H1 (cell line): ENCODE results near the gene ERH. TPM values are rescaled to one million over a fixed set of nuclear protein-coding genes. Genes with fewer than 3 reads are reported as not detected.

Experiments used
- ASH2L ChIP-seq: fragments of 200-600, 300-600 bp; sonication (generic); IDR thresholded peaks from one replicate; pipeline ENCODE4 v1.7.1; 2017; ENCODE audit warnings: low read length
- BRCA1 ChIP-seq: IDR thresholded peaks from 2 replicates; pipeline ENCODE4 v1.6.1; 2012; ENCODE audit warnings: low read depth, low read length, improper control_type of control experiment
- EP300 ChIP-seq, 2 experiments: IDR thresholded peaks; 1 replicate in 1 of 2; 2 replicates in 1 of 2; pipeline ENCODE4 v1.6.1; 2011 to 2012; ENCODE audit warnings: low read depth in 2 of 2, low read length in 2 of 2, mild to moderate bottlenecking in 2 of 2, borderline replicate concordance in 1 of 2, inconsistent platforms in 1 of 2, moderate library complexity in 1 of 2
- GABPA ChIP-seq: IDR thresholded peaks from 2 replicates; pipeline ENCODE4 v1.6.1; 2011; ENCODE audit warnings: mild to moderate bottlenecking, low read length, moderate library complexity, borderline replicate concordance; ENCODE audit not compliant: insufficient read depth
- JUN ChIP-seq: IDR thresholded peaks from 2 replicates; pipeline ENCODE4 v1.6.1; 2011; ENCODE audit warnings: low read depth, mild to moderate bottlenecking, improper control_type of control experiment, low read length
- JUND ChIP-seq: IDR thresholded peaks from 2 replicates; pipeline ENCODE4 v1.6.1; 2011; ENCODE audit warnings: mild to moderate bottlenecking, improper control_type of control experiment, low read length
- NANOG ChIP-seq: IDR thresholded peaks from 2 replicates; pipeline ENCODE4 v1.6.1; 2011; ENCODE audit warnings: low read length, low read depth, mild to moderate bottlenecking, inconsistent platforms; ENCODE audit not compliant: insufficient read depth, poor library complexity, severe bottlenecking
- polyA plus RNA-seq, 7 experiments: library from polyadenylated mRNA; depleted of rRNA in 3 of 7; stranded (reverse) in 5 of 7; unstranded in 2 of 7; fragments of >200 nt in 5 of 7; fragments of 200-250 nt in 2 of 7; gene quantifications; 1 replicate in 5 of 7; 2 replicates in 1 of 7; 4 replicates in 1 of 7; pipeline versions ENCODE4 v1.2.1 to v1.2.3, GENCODE V29; 2011 to 2013; ENCODE audit warnings: missing spikeins in 2 of 7, mixed read lengths in 2 of 7
- total RNA-seq: library from RNA; stranded (reverse); fragmentation: NEBNext Ultra II Directional; extraction: Animal tissue kit (Norgen Biotek cat#: 25700); gene quantifications from 2 replicates; pipeline ENCODE4 v1.2.1, GENCODE V29; 2021
- TF ChIP-seq, protein P1 (sequence below): fragments of 300-600 bp; sonication (generic); IDR thresholded peaks from 2 replicates; pipeline ENCODE4 v1.7.1; 2012; ENCODE audit warnings: low read length, moderate library complexity, mild to moderate bottlenecking, inconsistent platforms; ENCODE audit not compliant: insufficient replicate concordance

The ERH gene
- total and polyA plus RNA-seq, 2 of the 8 experiments (the other 6 are each of a cell fraction or from before 2014, with no cell fraction given), result 329 to 454 TPM

- TF ChIP-seq, protein P1, sequence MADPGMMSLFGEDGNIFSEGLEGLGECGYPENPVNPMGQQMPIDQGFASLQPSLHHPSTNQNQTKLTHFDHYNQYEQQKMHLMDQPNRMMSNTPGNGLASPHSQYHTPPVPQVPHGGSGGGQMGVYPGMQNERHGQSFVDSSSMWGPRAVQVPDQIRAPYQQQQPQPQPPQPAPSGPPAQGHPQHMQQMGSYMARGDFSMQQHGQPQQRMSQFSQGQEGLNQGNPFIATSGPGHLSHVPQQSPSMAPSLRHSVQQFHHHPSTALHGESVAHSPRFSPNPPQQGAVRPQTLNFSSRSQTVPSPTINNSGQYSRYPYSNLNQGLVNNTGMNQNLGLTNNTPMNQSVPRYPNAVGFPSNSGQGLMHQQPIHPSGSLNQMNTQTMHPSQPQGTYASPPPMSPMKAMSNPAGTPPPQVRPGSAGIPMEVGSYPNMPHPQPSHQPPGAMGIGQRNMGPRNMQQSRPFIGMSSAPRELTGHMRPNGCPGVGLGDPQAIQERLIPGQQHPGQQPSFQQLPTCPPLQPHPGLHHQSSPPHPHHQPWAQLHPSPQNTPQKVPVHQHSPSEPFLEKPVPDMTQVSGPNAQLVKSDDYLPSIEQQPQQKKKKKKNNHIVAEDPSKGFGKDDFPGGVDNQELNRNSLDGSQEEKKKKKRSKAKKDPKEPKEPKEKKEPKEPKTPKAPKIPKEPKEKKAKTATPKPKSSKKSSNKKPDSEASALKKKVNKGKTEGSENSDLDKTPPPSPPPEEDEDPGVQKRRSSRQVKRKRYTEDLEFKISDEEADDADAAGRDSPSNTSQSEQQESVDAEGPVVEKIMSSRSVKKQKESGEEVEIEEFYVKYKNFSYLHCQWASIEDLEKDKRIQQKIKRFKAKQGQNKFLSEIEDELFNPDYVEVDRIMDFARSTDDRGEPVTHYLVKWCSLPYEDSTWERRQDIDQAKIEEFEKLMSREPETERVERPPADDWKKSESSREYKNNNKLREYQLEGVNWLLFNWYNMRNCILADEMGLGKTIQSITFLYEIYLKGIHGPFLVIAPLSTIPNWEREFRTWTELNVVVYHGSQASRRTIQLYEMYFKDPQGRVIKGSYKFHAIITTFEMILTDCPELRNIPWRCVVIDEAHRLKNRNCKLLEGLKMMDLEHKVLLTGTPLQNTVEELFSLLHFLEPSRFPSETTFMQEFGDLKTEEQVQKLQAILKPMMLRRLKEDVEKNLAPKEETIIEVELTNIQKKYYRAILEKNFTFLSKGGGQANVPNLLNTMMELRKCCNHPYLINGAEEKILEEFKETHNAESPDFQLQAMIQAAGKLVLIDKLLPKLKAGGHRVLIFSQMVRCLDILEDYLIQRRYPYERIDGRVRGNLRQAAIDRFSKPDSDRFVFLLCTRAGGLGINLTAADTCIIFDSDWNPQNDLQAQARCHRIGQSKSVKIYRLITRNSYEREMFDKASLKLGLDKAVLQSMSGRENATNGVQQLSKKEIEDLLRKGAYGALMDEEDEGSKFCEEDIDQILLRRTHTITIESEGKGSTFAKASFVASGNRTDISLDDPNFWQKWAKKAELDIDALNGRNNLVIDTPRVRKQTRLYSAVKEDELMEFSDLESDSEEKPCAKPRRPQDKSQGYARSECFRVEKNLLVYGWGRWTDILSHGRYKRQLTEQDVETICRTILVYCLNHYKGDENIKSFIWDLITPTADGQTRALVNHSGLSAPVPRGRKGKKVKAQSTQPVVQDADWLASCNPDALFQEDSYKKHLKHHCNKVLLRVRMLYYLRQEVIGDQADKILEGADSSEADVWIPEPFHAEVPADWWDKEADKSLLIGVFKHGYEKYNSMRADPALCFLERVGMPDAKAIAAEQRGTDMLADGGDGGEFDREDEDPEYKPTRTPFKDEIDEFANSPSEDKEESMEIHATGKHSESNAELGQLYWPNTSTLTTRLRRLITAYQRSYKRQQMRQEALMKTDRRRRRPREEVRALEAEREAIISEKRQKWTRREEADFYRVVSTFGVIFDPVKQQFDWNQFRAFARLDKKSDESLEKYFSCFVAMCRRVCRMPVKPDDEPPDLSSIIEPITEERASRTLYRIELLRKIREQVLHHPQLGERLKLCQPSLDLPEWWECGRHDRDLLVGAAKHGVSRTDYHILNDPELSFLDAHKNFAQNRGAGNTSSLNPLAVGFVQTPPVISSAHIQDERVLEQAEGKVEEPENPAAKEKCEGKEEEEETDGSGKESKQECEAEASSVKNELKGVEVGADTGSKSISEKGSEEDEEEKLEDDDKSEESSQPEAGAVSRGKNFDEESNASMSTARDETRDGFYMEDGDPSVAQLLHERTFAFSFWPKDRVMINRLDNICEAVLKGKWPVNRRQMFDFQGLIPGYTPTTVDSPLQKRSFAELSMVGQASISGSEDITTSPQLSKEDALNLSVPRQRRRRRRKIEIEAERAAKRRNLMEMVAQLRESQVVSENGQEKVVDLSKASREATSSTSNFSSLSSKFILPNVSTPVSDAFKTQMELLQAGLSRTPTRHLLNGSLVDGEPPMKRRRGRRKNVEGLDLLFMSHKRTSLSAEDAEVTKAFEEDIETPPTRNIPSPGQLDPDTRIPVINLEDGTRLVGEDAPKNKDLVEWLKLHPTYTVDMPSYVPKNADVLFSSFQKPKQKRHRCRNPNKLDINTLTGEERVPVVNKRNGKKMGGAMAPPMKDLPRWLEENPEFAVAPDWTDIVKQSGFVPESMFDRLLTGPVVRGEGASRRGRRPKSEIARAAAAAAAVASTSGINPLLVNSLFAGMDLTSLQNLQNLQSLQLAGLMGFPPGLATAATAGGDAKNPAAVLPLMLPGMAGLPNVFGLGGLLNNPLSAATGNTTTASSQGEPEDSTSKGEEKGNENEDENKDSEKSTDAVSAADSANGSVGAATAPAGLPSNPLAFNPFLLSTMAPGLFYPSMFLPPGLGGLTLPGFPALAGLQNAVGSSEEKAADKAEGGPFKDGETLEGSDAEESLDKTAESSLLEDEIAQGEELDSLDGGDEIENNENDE, result no peak
- no peak for TF ChIP-seq JUND
- TF ChIP-seq JUN, result no peak
- TF ChIP-seq GABPA, result no peak
- no peak for TF ChIP-seq ASH2L
- TF ChIP-seq NANOG, result no peak
- no peak for TF ChIP-seq BRCA1
- no peak for TF ChIP-seq EP300 (IDR thresholded peaks at IDR 0.05; ENCODE audit: borderline replicate concordance in 1 of 2, low read depth in 2 of 2, low read length in 2 of 2)
- TF ChIP-seq, all 59 proteins: peak for 0
Observed at GRCh38 chr14:69428289-69428998, 30.3 kb upstream of the ERH start (continued).
